Measurements from ENCODE around the gene PPARG. TPM values are rescaled to one million over a fixed set of nuclear protein-coding genes. Genes with fewer than 3 reads are reported as not detected.

The PPARG gene
- total RNA-seq, 1 donor from 2014 or later: 128 TPM

GRCh38 chr3:12289524-12289923 lies 654 bp downstream of the PPARG start:
- peak overlapping the region; percentile 75 for H3K4me3 ChIP-seq

DNA sequence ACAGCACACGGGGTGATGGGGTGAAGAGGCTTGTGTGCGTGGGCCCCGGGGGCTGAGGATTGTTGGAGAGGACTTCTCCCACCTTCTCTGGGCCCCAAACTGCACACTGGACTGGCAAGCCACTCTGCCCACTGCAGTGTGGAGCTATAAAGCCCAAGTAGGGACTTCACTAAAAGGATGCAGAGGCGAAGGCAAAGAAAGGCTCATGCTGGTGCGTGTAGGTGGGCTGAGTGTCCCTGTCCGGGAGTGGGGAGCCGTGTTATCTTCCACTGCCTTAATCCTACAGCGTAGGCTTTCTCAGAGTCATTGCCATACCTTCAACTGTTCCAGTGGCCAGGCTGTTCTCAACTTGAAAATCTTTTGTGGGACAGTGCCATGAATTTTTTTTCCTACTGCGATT lies 3.9 kb downstream of the PPARG start:
- no peak for ATAC-seq
- H3K27ac ChIP-seq: no peak overlapping the region
- no peaks in the 10 kb centered on the region for H3K36me3 ChIP-seq
- no peaks in the 10 kb centered on the region for H3K9me3 ChIP-seq
- intact Hi-C loops (cut with DNase I): no loop called here
- no peak for DNase-seq
- peaks cover 7% of the 10 kb centered on the region for H3K27me3 ChIP-seq (ENCODE audit: low read depth)
- H3K4me1 ChIP-seq: no peaks in the 10 kb centered on the region
- peak overlapping the region; percentile 24 for H3K4me3 ChIP-seq
- TF ChIP-seq, protein P1, sequence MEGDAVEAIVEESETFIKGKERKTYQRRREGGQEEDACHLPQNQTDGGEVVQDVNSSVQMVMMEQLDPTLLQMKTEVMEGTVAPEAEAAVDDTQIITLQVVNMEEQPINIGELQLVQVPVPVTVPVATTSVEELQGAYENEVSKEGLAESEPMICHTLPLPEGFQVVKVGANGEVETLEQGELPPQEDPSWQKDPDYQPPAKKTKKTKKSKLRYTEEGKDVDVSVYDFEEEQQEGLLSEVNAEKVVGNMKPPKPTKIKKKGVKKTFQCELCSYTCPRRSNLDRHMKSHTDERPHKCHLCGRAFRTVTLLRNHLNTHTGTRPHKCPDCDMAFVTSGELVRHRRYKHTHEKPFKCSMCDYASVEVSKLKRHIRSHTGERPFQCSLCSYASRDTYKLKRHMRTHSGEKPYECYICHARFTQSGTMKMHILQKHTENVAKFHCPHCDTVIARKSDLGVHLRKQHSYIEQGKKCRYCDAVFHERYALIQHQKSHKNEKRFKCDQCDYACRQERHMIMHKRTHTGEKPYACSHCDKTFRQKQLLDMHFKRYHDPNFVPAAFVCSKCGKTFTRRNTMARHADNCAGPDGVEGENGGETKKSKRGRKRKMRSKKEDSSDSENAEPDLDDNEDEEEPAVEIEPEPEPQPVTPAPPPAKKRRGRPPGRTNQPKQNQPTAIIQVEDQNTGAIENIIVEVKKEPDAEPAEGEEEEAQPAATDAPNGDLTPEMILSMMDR (IDR thresholded peaks at IDR 0.05): no peak

More at GRCh38 chr3:12289524-12289923, 654 bp downstream of the PPARG start:
- TF ChIP-seq, protein P1 (IDR thresholded peaks at IDR 0.05): no peak
- intact Hi-C loops (cut with DNase I): no loop called here
- Histone ChIP-seq H3K4me1 (peaks cover 6% of the 10 kb centered on the region), H3K36me3 (no peaks in the 10 kb centered on the region), H3K27me3 (ENCODE audit: low read depth) (peaks cover 25% of the 10 kb centered on the region), H3K9me3 (no peaks in the 10 kb centered on the region), H3K27ac (peak overlapping the region; percentile 78)
- no peak for ATAC-seq
- no peak for DNase-seq

DNA sequence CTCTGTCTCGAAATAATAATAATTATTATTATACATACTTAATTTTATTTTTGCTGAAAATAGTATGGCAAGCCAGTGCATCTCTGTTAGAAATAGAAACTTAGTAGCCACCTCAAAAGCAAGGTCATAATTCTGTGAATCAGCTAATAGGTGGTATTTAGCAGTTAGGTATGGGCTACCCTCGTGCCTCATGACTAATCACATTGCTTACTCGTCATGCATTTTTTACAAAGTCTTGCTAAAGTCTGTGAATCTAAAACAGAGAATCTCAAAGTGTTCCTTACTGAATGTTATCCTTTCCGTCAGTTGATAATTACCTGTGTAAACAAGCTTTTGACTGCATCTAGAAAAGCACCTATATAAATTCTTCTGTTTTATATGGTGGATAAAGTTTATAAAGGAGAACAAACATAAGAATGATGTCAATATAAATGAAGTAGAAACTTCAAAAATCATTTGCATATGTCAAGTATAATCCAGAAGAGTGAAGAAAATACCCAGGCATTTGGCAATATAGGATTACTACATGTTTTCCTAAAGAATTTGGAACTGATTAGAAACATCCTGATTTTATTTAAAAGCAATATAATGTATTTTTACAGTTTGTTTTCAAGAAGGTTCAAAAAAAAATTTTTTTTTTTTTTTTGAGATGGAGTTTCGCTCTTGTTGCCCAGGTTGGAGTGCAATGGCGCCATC lies 6.2 kb downstream of the PPARG start:
- Histone ChIP-seq H3K36me3 (no peaks in the 10 kb centered on the region), H3K4me1 (no peaks in the 10 kb centered on the region), H3K27me3 (ENCODE audit: low read depth) (no peaks in the 10 kb centered on the region), H3K4me3 (no peak overlapping the region), H3K27ac (no peak overlapping the region), H3K9me3 (no peaks in the 10 kb centered on the region)
- ATAC-seq (no peak), DNase-seq (no peak)
- intact Hi-C loops (cut with DNase I): no loop called here
- TF ChIP-seq, protein P1 (IDR thresholded peaks at IDR 0.05): no peak

DNA sequence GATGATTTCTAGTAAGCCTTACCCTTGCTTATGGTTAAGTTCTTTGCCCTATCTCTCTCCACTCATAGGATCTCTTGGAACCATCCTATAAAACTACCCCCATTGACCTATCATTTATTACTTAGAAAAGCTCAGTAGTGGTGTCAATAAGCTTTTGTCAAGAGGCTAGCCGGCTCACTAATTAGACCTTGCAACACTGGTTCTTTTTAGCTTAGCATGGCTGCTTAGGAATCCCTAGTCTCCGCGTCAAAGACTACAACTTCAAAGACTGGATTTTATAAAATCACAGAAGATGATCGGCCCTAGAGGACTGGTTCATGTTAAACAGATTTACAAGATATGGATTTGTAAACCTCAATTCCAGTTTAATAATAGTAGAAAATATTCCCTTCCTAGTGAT lies 7.6 kb downstream of the PPARG start:
- DNase-seq (no peak), ATAC-seq (no peak)
- Histone ChIP-seq H3K4me1 (no peaks in the 10 kb centered on the region), H3K27ac (no peak overlapping the region), H3K27me3 (ENCODE audit: low read depth) (no peaks in the 10 kb centered on the region), H3K4me3 (no peak overlapping the region), H3K9me3 (no peaks in the 10 kb centered on the region), H3K36me3 (no peaks in the 10 kb centered on the region)
- intact Hi-C loops (cut with DNase I): no loop called here
- TF ChIP-seq, protein P1 (IDR thresholded peaks at IDR 0.05): no peak

GRCh38 chr3:12299026-12299425 lies 10.2 kb downstream of the PPARG start:
- Histone ChIP-seq H3K4me1 (peaks cover 13% of the 10 kb centered on the region), H3K4me3 (no peak overlapping the region), H3K9me3 (no peaks in the 10 kb centered on the region), H3K27ac (no peak overlapping the region), H3K27me3 (ENCODE audit: low read depth) (no peaks in the 10 kb centered on the region), H3K36me3 (no peaks in the 10 kb centered on the region)
- TF ChIP-seq, protein P1 (IDR thresholded peaks at IDR 0.05): no peak
- intact Hi-C loops (cut with DNase I): no loop called here
- DNase-seq (no peak), ATAC-seq (no peak)

All from lower lobe of right lung (tissue), 2 donors.